ENCODE measurements around the gene ATXN2L. TPM values are rescaled to one million over a fixed set of nuclear protein-coding genes. Genes with fewer than 3 reads are reported as not detected.

The ATXN2L gene
- total RNA-seq, 1 donor from 2014 or later = 208 TPM

Small RNA genes lying within 50 kb of the gene (microRNA-seq; reads per million reads assigned to microRNA genes)
- not detected for gene MIR4721

Other genes with a start within 250 kb of the ATXN2L start
- gene SULT1A2, start 225.9 kb upstream of the ATXN2L start, total RNA-seq (ENCODE audit: low replicate concordance) = 3.5 and 14.2 TPM in 2 replicates
- 15.9 and 22.2 TPM in 2 replicates for gene SULT1A1, start 213.0 kb upstream of the ATXN2L start, total RNA-seq (ENCODE audit: low replicate concordance)
- not detected in 2 replicates for gene NPIPB8, start 184.9 kb upstream of the ATXN2L start, total RNA-seq (ENCODE audit: low replicate concordance)
- 764 and 778 TPM in 2 replicates for gene EIF3C, start 111.5 kb upstream of the ATXN2L start, total RNA-seq (ENCODE audit: low replicate concordance)
- 1.2 and 3.0 TPM in 2 replicates for gene NPIPB9, start 71.2 kb upstream of the ATXN2L start, total RNA-seq (ENCODE audit: low replicate concordance)
- gene TUFM, start 23.3 kb downstream of the ATXN2L start, total RNA-seq (ENCODE audit: low replicate concordance) = 177 and 182 TPM in 2 replicates
- gene SH2B1, start 40.8 kb downstream of the ATXN2L start, total RNA-seq (ENCODE audit: low replicate concordance) = 62.3 and 75.1 TPM in 2 replicates
- gene ATP2A1, start 55.5 kb downstream of the ATXN2L start, total RNA-seq (ENCODE audit: low replicate concordance) = 1.5 and 4.4 TPM in 2 replicates
- gene RABEP2, start 102.2 kb downstream of the ATXN2L start, total RNA-seq (ENCODE audit: low replicate concordance) = 23.3 and 44.4 TPM in 2 replicates
- gene CD19, start 109.0 kb downstream of the ATXN2L start, total RNA-seq (ENCODE audit: low replicate concordance) = not detected in 2 replicates
- gene NFATC2IP, start 127.9 kb downstream of the ATXN2L start, total RNA-seq (ENCODE audit: low replicate concordance) = 41.3 and 64.4 TPM in 2 replicates
- gene SPNS1, start 151.8 kb downstream of the ATXN2L start, total RNA-seq (ENCODE audit: low replicate concordance) = 54.5 and 61.2 TPM in 2 replicates
- gene LAT, start 162.1 kb downstream of the ATXN2L start, total RNA-seq (ENCODE audit: low replicate concordance) = 3.8 and 8.5 TPM in 2 replicates

Data from type B pancreatic cell (in vitro differentiated cells).